HFF-Myc (cell line): ENCODE data around the gene HBA2.
A peak's percentile ranks its signal among the peaks of the same experiment; 100 is the strongest.
"Not testable (repeated sequence)": the region's sequence is repeated elsewhere in the genome, so short reads cannot be mapped to it uniquely, and the experiment has no call there.

Source experiments
- DNase-seq: peaks from one replicate; pipeline ENCODE4 v3.0.0-alpha.2; 2011; ENCODE audit warnings: low read depth; ENCODE audit errors: extremely low read depth
- H3K4me3 ChIP-seq: replicated peaks from 2 replicates; pipeline ENCODE4 v1.5.1; 2011; ENCODE audit warnings: low read depth, mild to moderate bottlenecking, control low read depth, low read length
- CTCF ChIP-seq: IDR thresholded peaks from 2 replicates; pipeline ENCODE4 v1.5.1; 2012; ENCODE audit warnings: mild to moderate bottlenecking, low read depth, low read length, control low read depth; ENCODE audit errors: missing control alignments

The HBA2 gene

GRCh38 chr16:149024-149660 lies 23.5 kb upstream of the HBA2 start:
- DNase-seq = no peak
- H3K4me3 ChIP-seq = no peak overlapping the region

GRCh38 chr16:152141-153128 lies 20.2 kb upstream of the HBA2 start, which contains the start of gene HBZ:
Gene HBZ, plus strand, starts transcription at chr16:152644. Its CDS starts 266 bp downstream, at chr16:152910.
- no peak for TF ChIP-seq CTCF
- DNase-seq = no peak
- H3K4me3 ChIP-seq = no peak within 1 kb of the TSS

More at GRCh38 chr16:149024-149660, 23.5 kb upstream of the HBA2 start:
- TF ChIP-seq CTCF = no peak

GRCh38 chr16:153129-153521 lies 19.6 kb upstream of the HBA2 start:
- not testable (repeated sequence) for H3K4me3 ChIP-seq, DNase-seq

GRCh38 chr16:153550-154216 lies 19.0 kb upstream of the HBA2 start:
- DNase-seq, H3K4me3 ChIP-seq: not testable (repeated sequence)

- DNase-seq = no peak
- TF ChIP-seq CTCF = no peak
- H3K4me3 ChIP-seq = peak overlapping the region; percentile 46
These were observed 18.3 kb upstream of the HBA2 start for GRCh38 chr16:154217-155030.

GRCh38 chr16:155031-155398 lies 17.7 kb upstream of the HBA2 start:
- DNase-seq = no peak
- peak overlapping the region; percentile 46 for H3K4me3 ChIP-seq
- TF ChIP-seq CTCF = no peak

GRCh38 chr16:159136-159849 lies 13.4 kb upstream of the HBA2 start:
- TF ChIP-seq CTCF = no peak
- H3K4me3 ChIP-seq = no peak overlapping the region
- no peak for DNase-seq

GRCh38 chr16:160242-160641 lies 12.4 kb upstream of the HBA2 start:
- DNase-seq, H3K4me3 ChIP-seq: not testable (repeated sequence)
